HepG2 (cell line): ENCODE data around the gene ATG3.

Source experiments
- RBM39 ChIP-seq: fragments of 200-400 bp; formaldehyde crosslinking; IDR thresholded peaks from one replicate; pipeline ENCODE4 v1.6.1; 2018; ENCODE audit warnings: antibody characterized with exemption, mild to moderate bottlenecking, low read depth, low read length; ENCODE audit not compliant: poor library complexity, severe bottlenecking
- ZNF383 ChIP-seq: sonication (generic); formaldehyde crosslinking; IDR thresholded peaks from 2 replicates; pipeline ENCODE4 v1.4.0; 2020; ENCODE audit warnings: missing genetic modification reagents, mild to moderate bottlenecking, borderline replicate concordance

DNA sequence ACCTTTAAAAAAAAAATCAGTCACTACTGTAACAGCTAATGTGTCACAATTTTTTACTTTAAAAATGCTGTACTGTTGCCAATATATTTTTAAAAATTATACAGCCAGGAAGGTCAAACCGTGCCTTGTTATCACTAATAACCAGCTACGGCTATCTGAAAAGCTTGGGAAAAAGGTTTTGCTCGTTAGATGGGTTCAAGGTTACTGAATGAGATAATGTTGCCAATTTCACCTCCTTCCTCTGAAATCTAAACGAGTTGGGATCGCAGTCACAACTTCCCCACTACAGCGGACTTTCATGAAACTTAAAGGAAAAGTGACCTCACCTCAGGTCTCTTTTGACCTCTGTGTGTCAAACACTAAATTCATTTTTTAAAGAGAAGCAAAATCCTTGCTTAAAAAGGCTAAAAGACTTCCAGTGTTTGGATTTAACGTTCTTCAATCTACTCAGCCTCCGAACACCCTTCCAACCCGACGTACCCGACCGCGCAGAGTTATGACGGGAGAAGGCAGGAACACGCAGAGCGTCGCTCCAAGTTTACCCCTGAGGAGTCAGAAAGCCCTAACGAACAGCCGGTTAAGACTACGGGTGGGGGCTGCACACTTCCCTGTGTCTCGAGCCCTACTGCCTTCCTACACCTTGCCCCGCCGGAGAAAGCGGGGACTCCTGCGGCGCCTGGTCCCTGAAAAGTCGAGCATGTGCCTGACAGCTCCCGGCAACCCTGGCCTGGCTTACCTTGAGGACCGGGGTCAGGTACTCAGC lies 860 bp downstream of the ATG3 start:
- TF ChIP-seq ZNF383 (CRISPR knock-in tag) (no peak), RBM39 (no peak)
